ENCODE data around the gene MND1. TPM values are rescaled to one million over a fixed set of nuclear protein-coding genes. Genes with fewer than 3 reads are reported as not detected.

Gene MND1
- total and polyA plus RNA-seq, 2 of the 8 experiments (the other 6 are each of a cell fraction or from before 2014, with no cell fraction given): 4.4 to 26.2 TPM

DNA sequence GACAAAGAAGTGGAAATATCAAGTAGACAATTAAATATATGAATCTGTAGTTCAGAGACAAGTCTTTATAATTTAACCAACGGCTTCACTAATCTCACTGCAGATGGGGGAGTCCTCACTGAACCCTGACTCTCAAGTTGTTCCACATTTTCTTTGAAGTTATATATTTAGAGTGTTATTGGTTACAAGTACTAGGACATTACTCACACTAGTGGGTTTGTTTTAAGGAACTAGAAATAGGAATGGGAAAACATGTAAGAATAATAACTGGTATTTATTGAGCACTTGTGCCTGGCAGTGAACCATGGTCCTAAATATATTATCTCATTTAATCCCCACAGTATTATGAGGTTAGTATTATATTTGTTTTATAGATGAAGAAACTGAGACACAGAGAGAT is 22.0 kb downstream of the MND1 start:
- FAIRE-seq: no peak
- TF ChIP-seq NANOG (IDR thresholded peaks at IDR 0.05; ENCODE audit: insufficient read depth, low read depth, low read length, poor library complexity, severe bottlenecking): no peak
- TF ChIP-seq KDM5A (IDR thresholded peaks at IDR 0.05; ENCODE audit: low read length): no peak
- no peak for TF ChIP-seq ASH2L (IDR thresholded peaks at IDR 0.05; ENCODE audit: low read length)
- TF ChIP-seq SUZ12 (IDR thresholded peaks at IDR 0.05; ENCODE audit: low read length): no peak
- TF ChIP-seq SAP30 (IDR thresholded peaks at IDR 0.05; ENCODE audit: insufficient read depth, insufficient replicate concordance, low read length): no peak
- no peak for TF ChIP-seq TAF7 (optimal IDR thresholded peaks at IDR 0.05; ENCODE audit: borderline replicate concordance, low read depth, low read length)
- no peak for TF ChIP-seq SIRT6 (IDR thresholded peaks at IDR 0.05; ENCODE audit: low read length)
- no peak for TF ChIP-seq RXRA (IDR thresholded peaks at IDR 0.05; ENCODE audit: insufficient read depth, low read depth, low read length)
- TF ChIP-seq RBBP5 (IDR thresholded peaks at IDR 0.05; ENCODE audit: borderline replicate concordance, low read depth, low read length): no peak
- no peak for TF ChIP-seq ATF2 (IDR thresholded peaks at IDR 0.05; ENCODE audit: low read length)
- no peak for TF ChIP-seq RAD21 (IDR thresholded peaks at IDR 0.05 in 1 of 2, conservative IDR thresholded peaks at IDR 0.05 in 1 of 2; ENCODE audit: low read depth in 2 of 2, low read length in 2 of 2)

More for the DNA sequence above, 22.0 kb downstream of the MND1 start:
- H2BK20ac ChIP-seq (ENCODE audit: low read length): no peak overlapping the region
- no peak overlapping the region for H2AFZ ChIP-seq (ENCODE audit: low read length)
- DNase-seq (ENCODE audit: low read depth in 1 of 2, low spot score in 2 of 2): no peak
- no peak overlapping the region for H2BK15ac ChIP-seq (ENCODE audit: low read length)
- H2BK12ac ChIP-seq (ENCODE audit: low read depth, low read length): no peak overlapping the region
- H4K5ac ChIP-seq (ENCODE audit: insufficient read length, low read depth, low read length): no peak overlapping the region
- H3K79me1 ChIP-seq (ENCODE audit: low read depth, low read length): no peaks in the 10 kb centered on the region
- H2AK5ac ChIP-seq (ENCODE audit: low read depth, low read length): no peak overlapping the region
- no peaks in the 10 kb centered on the region for H3K4me1 ChIP-seq (replicated peaks in 1 of 4; ENCODE audit: control insufficient read depth in 3 of 4, insufficient read depth in 4 of 4, low read length in 3 of 4)
- no peak overlapping the region for H4K91ac ChIP-seq (replicated peaks; ENCODE audit: insufficient read length, low read length)
- CTCF ChIA-PET (ENCODE audit: partially characterized antibody): interaction anchor here (0.8 kb wide), 1 partner anchor 384 kb away, joined by 3 read pairs; no protein-coding TSS in a partner anchor
- no peak overlapping the region for H3K14ac ChIP-seq (ENCODE audit: insufficient read length)
- H3K56ac ChIP-seq (replicated peaks; ENCODE audit: insufficient read length, low read depth, low read length): no peak overlapping the region
- POLR2A ChIA-PET (ENCODE audit: partially characterized antibody): no interaction called here
- H3K36me3 ChIP-seq (ENCODE audit: control insufficient read depth in 2 of 4, insufficient read depth in 4 of 4, low read length in 3 of 4): peaks cover 0 to 29% (median 10%) of the 10 kb centered on the region in 4 experiments; a peak in 6 of 8 replicates
- H2BK5ac ChIP-seq (ENCODE audit: low read depth, low read length): no peak overlapping the region
- H3K18ac ChIP-seq (ENCODE audit: extremely low read depth, low read length): no peak overlapping the region
- 100% methylated on average over 1 of the region's 1 CpG; no CpG with 5 or more reads in 1 of the 2 experiments for WGBS, 2 experiments (ENCODE audit: extremely low coverage in 1 of 2, insufficient coverage in 1 of 2, insufficient read length in 1 of 2, insufficient replicate concordance in 2 of 2, low coverage in 1 of 2, low lambda C conversion rate in 2 of 2, missing lambda C conversion rate in 1 of 2)
- peaks cover 0 to 2% of the 10 kb centered on the region in 2 experiments for H4K20me1 ChIP-seq (replicated peaks in 1 of 2; ENCODE audit: control insufficient read depth in 1 of 2, insufficient read depth in 2 of 2, low read length in 2 of 2)
- H3K23me2 ChIP-seq (ENCODE audit: low read depth, low read length): no peaks in the 10 kb centered on the region; the same call in 1 of the 2 replicates
- H2BK120ac ChIP-seq (replicated peaks; ENCODE audit: low read depth, low read length): no peak overlapping the region
- H4K8ac ChIP-seq (ENCODE audit: extremely low read depth, insufficient read depth, low read length): no peak overlapping the region
- H3K23ac ChIP-seq (ENCODE audit: insufficient read length): no peak overlapping the region
- no peak overlapping the region for H3K4me3 ChIP-seq (ENCODE audit: extremely low read depth in 1 of 4, insufficient read depth in 2 of 4, low read depth in 3 of 4, low read length in 4 of 4)
- no peak overlapping the region for H3K27ac ChIP-seq (ENCODE audit: low read depth, low read length)
- no peak overlapping the region for H3K9ac ChIP-seq (replicated peaks in 1 of 4; ENCODE audit: extremely low read depth in 1 of 4, low read depth in 3 of 4, low read length in 3 of 4)
- H3K79me2 ChIP-seq (ENCODE audit: control insufficient read depth in 1 of 2, insufficient read depth in 2 of 2, low read length in 2 of 2): no peaks in the 10 kb centered on the region
- H3K9me3 ChIP-seq (ENCODE audit: insufficient read depth in 2 of 2, low read depth in 1 of 2, low read length in 1 of 2): no peaks in the 10 kb centered on the region
- H3K4ac ChIP-seq (replicated peaks; ENCODE audit: insufficient read length, low read depth, low read length): no peak overlapping the region
- H3K4me2 ChIP-seq (ENCODE audit: insufficient read depth in 1 of 2, low read depth in 2 of 2, low read length in 2 of 2): no peak overlapping the region
- H3K27me3 ChIP-seq (replicated peaks in 1 of 4; ENCODE audit: control insufficient read depth in 3 of 4, extremely low read depth in 1 of 4, insufficient read depth in 3 of 4, low read length in 3 of 4): no peaks in the 10 kb centered on the region

Measured in H1 (cell line).